SW 1271 (cell line): ENCODE data around the gene WDR70.

Source experiments
- DNase-seq, 2 experiments: peaks; one replicate each; lab custom pipeline; 2025; lab: John Stamatoyannopoulos, UW

The WDR70 gene

DNA sequence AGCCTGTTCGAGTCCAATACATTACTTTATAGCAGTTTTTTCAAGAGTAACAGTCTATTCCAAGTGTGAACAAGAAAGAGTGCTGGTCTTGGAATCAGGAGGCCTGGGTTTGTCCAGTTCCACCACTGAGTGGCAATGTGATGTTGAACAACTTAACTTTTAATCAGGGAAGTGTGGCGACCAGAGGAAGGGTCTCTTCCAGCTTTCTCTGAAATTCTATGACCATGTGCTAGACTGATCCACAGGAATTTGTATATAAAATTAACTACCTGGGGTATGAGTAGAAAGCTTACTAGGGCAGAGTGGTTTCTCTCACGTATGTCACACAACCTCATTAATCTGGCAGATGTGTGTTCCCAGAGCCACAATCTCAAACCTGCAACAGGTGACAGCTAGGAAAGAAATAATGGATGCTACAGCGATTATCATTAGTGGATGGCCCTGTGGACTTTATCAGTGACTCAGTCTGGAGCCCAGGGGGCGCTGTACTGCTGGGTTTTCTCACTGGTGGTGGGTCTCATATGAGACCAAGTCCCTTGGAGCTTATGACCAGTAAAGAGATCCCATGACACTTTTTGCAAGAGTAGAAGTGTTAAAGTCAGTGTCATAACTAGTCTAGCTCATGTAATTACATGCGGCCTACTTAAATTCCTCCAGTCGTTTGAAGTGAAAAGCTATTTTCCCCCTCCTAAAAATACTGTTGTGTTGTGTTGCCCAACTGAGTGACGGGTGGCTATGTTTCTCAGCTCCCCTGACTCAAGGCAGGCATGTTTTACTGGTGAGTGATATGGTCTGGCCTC is 344.2 kb downstream of the WDR70 start:
- DNase-seq: no peak

DNA sequence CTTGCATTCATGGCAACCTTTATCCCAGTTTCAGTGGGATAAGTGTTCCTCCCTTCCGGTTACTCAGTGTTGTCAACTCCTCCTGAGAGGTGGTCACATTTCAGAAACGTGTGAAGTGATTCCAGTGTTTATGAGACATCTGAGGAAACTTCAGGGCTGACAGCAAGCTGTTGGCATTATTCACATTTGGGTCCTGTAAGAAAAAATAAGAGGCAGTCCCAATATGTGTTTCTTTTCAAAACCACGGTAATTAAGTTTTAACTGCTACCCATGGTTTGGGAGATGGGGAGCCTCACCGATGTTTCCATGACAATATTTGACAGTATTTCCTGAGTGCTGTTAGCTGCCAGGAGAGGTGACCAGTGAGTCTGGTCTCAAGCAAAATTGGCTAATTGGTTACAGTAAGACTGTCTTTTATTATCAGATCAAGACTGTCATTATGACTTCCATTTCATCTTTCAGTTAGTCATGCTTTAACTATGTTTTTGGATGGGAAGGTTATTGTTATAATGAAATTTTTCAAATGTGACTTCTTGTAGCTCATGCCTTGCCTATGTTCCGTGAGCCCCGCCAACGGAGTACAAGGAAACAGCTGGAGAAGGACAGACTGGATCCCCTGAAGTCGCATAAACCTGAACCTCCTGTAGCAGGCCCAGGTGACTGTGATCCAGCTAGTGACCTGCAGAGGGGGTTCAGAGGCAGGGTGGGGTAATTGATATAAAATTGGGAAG is 345.4 kb downstream of the WDR70 start:
- DNase-seq: no peak

DNA sequence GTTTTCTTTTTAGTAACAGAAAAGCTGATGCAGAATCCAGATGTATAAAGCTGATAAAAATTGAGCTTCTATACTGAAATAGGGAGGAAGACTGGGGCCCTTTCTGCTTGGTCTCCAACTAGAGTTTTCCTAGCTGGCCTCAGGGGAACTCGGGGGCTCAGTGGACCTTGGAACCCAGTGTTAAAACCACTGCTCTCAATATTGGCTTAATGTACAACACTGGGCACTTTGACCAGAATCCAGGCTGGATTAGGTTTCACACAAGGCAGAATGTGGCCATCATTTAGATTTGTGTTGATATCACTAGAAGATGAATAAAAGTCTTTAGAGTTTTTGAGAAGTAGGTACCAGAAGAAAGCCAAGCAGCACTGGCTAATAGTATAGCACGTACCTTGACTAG is 346.1 kb downstream of the WDR70 start:
- DNase-seq: no peak

DNA sequence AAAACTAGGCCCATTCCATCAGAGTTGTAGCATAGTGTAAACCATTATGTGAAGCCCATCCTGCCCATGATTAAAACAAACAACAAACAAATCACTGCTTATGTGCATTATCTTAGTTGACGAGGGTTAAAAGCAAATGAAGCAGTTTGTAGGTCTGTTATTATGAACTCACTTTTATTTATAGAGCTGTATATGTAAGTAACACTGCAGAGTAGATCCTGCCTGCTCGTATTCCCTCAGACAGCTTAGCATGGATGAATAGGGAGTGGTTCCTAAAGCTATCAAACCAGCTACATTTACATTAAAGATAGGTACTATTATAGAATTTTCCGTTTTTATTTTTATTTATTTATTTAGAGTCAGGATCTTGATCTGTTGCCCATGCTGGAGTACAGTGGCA is 348.1 kb downstream of the WDR70 start:
- DNase-seq: no peak

DNA sequence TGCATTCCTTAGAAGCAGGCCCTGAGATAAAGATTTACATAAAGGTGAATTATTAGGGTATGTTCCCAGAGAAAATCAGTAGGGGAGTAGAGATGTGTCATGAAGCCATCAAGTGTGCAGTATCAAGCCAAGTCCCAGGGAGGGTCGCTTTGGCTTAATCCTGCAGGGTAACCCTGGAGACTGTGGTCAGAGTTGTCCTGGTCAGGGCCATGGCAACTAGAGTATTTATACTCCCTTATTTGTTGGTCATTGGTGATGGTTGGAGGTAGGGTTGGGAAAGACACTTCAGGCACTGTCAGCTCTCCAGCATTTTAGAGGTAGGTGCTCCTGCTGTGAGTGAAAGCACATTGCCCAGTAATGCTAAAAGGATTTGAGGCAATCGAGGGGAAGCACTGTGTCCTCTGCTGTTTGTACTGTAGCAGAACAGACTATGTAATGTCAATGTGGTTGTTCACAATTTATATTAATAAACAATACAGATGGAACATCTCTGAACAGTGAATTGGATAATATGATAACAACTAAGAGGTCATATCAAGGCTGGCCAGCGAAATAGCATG is 351.9 kb downstream of the WDR70 start:
- DNase-seq: no peak

DNA sequence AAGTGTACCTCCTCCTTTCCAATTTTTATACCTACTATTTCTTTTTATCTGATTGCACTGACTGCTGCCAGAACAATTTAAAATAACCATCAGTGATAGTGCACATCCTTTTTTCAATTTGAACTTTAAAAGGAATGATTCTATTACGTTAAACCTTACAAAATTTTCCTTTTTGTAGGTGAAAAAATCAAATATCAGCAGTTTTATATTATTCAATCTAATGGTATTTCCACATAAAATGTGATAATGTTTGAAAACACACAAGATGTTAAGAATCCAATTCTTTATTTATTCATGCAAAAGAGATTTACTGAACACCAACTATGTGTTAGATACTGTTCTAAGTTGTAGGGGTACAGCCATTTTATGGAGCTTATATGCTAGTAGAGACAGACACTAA is 355.0 kb downstream of the WDR70 start:
- DNase-seq: no peak

DNA sequence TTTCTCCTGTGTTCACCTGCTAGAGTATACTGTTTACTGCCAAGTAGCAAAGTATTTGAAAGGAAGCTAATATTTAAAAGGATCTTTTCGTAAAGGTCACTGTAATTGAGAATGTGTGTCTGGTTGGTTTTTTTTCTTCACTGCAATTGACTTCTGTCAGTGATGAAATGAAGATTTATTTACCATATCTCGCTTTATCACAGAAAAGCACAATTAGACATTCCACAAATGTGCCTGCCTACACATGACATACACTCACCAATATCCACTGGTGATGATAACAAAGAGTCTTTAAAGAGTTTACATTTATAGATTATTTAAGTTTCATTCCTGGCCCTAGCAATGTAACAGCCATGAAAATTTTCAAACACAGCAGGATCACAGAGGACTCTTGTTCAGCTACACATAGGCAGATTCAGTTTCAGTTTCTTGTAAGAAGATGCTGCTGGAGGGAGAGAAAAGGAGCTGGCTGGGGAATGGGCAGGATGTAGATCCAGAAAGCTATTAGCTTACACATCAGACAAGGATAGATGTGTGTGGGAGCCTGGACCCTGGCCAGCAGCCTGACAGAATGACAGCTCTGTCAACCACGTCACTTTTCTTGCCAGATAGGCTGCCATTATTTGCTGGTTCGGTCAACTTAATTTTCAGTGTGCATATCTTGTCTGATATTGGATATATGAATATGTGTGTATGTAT is 356.7 kb downstream of the WDR70 start:
- DNase-seq: no peak

DNA sequence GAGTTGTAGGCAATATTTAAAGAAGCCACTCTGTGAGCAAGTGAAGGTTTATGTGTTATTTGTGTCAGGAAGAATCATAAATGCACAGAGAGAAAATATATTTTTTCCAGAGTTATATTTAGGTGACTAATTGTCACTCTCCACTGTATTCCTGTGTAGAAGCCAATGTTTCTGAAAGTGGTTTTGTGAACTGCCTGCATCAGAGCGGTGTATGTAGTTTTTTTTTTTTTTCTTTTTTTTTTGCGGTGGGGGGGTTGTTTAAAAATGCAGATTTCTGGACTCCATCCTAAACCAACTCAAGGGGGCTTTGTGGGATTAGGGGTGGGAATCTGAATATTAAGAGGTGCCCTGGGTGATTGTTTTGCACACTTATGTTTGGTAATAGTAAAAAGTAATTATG is 357.3 kb downstream of the WDR70 start:
- no peak for DNase-seq

DNA sequence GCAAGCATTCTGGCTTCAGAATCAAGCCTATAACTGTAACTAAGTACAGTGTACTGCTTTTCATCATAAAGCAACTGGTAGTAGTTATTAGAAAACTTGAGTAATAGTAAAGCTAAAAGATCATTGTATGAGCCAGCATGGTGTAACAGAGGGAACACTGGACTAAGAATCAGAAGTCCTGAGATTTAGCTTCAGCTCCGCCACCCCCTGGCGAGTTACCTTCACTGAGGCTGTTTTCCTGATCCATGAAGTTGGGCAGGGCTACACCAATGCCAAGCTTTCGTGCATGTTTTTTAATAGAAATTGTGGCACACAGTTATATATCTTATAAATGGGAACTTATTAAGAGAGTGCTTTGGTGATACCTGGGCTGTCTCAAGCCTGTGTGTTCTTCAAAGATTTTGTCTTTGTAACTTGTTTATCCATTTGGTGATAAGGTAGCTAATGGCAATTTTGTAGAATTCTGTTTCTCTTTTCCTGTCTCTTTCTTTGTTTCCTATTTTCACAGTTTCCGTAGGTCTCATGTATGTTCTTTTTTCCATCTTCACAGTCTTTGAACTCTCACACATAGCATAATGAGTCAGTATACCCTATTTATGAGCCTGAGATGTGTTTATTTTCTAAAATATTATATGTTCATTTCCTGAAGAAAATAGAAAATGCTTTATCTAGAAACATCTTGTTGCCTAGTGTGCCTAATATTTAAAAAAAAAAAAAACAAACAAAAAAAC is 358.4 kb downstream of the WDR70 start:
- no peak for DNase-seq

DNA sequence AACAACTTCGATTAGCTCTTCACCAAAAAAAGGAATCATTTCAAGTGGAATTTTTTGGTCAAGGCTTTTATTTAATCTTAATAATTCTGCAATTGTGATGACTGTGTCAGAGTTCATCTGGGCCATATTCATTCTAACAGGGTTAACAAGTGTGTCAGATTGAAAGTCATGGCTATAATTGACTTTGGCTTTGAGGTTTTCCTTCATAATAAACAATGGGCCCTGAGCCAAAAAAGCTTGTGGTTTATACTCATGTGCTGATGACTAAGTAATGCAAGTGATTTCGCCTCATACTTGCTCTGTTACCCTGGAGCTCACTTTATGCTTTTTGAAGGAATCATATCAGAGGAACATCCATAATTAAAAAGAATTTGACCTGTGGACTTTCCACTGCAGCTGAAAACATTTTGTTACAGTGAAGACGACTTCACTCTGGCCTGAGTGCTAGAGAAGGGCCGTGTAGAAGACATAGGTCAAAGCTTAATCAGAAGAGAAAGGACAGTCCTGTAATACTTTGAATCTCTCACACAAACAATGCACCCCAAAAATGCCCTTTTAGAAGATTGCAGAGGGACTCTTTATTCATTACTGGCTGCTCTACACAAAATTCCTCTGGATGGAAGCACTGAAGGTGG is 359.1 kb downstream of the WDR70 start:
- peak; percentile 13 to 72 for DNase-seq

DNA sequence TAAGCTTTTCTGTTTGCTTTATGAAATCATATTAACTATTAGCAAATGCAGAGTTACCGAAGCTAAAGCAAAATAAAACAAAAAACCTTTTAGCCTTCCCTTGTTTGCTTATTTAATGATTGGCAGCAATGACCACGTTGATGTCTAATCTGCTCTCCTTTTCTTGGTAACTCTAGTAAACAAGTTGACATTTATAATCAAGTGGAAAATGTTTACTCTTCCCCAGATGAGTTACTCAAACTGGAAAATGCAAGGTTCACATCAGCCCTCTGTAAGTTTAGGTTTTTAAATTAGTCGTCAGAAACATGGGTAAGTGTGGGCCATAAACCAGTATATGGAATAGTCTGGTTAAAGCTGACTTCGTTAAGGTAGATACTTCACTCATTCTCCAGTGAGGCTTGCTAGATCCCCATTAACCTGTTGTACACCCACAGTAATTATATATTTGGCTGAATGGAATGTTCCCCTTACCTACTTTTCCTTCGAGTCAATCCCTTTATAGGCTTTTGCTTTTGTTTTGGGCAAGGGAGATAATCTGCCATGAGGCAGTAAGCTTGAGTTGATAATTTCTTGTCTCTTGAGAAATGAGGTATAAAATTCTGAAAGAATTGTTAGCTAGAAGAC is 359.9 kb downstream of the WDR70 start:
- DNase-seq: no peak

DNA sequence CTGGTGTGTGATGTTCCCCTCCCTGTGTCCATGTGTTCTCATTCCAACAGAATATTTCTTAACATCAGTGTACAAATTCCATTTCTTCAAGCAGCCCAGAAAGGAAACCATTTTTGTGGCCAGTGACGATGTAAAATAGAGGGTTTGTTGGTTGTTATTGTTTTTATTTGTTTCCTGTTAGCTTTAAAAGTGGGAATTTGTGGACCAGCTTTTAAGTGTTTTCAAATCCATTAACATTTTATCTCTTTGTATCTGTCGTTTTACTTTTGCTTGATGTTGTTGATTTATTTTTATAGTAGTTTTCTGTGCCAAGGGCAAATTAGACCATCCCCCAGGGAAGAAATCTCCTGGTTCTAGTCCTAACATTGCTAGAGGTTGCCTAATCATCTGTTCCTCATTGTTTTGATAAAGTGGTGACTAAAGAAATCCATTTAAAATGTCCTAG is 360.7 kb downstream of the WDR70 start:
- DNase-seq: no peak

DNA sequence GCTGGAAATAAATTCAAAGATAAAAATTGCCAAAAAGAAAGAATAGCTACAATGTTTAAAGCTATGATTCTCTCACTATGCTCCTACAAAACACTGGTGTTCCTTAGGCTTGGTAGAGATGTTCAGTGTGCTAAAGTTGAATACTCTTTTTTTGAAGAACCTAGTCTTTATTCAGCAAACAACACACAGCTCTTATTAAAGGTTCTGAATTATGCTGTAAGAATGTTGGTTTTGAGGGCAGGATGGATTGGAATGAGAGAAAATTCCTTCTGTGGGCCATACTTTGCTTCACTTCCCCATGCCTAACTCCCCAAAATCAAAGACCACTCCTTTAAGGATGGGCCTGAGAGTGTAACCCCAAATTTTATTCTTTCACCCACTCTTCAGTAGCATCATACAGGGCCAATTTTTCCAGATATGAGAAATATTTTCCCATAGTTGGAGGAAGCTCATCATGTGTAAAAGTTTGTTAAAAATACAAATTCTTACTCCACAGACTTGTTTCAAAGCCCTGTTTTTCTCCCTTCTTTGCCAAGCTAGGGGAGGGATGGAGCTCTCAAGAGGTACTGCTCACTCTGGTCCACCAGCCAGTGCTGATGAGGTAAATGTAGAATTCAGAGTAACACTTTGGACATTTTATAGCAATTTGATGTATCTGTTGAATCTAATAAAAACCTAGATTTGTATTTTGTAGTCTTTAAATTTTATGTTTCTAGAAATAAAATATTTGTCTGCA is 361.4 kb downstream of the WDR70 start:
- DNase-seq: no peak

DNA sequence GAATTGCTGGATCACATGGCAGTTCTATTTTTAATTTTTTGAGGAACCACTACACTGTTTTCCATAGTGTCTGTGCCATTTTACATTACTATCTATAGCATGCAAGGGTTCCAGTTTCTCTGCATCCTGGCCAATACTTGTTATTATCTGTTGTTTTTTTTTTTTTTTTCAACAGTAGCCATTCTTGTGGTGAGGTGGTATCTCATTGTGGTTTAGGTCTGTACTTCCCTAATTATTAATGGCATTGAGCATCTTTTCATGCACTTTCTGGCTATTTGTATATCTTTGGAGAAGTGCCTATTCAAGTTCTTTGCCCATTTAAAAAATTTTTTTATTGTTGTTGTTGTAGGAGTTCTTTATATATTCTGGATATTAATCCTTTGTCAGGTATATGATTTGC is 363.0 kb downstream of the WDR70 start:
- no peak for DNase-seq

DNA sequence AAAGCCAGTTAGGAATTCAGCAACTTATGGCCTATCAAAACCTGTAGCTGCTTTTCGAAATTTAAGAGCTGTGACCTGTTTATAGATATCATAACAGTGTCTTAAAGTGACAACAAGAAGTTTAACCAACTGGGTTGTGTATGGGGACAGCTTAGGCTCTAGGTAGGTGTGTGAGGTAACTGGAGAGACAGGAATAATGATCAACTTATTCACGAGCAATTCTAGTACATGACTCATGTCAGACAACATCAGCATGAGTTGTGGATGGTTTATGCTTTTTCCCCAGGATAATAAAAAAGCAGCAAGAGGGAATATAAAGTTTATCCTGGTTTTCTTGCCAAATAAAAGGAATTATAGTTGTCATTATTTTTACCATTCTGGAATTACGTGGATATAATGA is 372.1 kb downstream of the WDR70 start:
- DNase-seq: no peak

DNA sequence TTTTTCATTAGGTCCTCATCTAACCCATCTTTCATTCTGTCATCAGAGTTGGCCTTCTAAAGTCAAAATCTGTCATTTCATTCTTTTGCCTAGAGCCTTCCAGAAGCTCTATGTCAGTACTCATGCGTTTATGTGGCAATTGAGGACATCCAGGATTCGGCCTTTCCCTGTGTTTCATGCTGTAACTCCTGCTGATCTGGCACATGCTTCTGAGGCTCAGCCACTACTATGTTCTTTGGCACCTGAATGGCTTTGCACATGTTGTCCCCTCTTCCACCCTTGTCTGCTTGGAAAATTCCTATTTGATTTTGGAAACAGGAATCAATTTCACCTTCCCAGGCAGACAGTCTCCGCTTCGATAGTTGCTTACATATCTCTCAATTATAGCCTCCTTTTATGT is 375.9 kb downstream of the WDR70 start:
- DNase-seq: no peak

DNA sequence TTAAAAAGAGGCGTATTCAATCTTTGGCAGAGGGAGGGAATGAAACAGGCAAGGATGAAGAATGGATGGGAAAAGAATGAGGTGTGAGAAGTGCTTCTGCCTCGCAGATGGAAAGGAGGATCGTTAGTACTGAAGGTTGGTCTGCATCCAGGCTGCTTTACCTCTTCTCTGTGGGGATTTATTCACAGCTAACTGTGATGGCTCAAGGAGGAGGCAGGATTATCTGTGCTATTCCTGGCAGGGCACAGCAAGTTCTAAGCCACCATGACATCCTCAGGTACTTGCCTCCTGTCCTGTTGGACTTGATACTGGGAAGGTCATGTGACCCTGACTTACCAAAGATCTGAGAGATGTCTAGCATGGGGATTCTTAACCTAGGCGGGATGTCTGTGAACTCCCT is 376.5 kb downstream of the WDR70 start:
- DNase-seq: no peak

DNA sequence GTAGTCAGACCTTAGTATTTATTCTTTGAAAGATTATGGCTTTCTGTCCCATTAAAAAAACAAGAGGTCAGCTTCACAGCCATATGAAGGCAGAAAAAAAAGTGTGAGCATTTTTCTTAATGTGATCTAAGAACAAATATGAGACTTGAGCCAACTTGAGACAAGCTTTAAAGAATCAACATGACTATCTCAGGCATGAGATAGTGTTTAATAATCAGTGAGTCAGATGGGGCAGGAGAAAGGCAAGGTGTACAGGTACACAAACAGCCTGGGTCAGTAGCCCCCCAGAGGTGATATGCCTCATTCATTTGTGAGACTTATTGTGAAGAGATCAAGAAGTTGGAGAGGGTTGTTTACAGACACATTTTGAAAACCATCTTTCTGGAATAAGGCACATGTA is 377.1 kb downstream of the WDR70 start:
- no peak for DNase-seq

DNA sequence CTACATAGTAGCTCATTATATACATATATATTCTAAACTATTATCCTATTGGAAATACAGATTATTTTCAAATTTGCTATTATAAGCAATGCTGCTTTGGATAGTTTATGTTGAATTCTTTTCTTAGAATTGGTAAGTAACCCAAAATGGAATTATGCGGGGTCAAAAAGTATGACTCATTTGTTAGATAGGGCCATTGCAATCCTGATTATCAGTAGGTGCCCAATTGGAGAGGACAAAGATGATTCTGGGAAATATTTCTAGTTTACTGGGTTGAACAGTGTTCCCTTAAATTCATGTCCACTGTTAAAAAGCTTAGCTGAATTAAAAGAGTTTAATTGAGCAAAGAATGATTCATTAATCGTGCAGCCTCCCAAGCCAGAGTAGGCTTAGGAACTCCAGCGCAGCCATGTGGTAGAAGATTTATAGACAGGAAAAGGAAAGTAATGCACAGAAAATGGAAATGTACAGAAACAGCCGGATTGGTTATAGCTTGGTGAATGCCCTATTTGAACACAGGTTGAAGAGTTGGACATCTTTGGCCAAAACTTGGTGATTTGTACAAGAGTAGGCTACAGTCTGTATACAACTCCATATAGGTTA is 379.0 kb downstream of the WDR70 start:
- DNase-seq: no peak

DNA sequence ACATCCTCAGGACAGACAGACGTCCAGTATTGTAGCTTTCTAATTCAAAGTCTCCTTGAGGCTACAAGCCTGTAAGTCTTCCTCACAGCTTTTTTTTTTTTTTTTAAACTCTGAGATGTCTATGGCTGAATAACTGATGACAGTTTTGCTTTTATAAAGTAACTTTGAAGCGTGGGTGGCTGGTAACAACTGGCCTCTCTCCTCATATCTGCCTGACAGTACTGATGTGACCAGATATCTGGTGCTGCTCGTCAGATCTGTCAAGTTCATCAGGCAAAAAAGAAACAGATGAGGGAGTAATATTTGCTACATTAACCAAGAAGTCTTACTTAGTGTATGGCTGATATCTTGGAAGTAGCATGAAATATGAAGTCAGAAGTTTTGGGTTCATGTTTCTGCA is 388.1 kb downstream of the WDR70 start:
- no peak for DNase-seq
